Cerebellar nuclear complex (tissue), 1 donor: ENCODE results near the gene GIT1.
"Not testable (repeated sequence)": the region's sequence is repeated elsewhere in the genome, so short reads cannot be mapped to it uniquely, and the experiment has no call there.

Experiments
- DNase-seq, 2 experiments: peaks; one replicate each; lab custom pipeline; 2025; lab: John Stamatoyannopoulos, UW

Gene GIT1

DNA sequence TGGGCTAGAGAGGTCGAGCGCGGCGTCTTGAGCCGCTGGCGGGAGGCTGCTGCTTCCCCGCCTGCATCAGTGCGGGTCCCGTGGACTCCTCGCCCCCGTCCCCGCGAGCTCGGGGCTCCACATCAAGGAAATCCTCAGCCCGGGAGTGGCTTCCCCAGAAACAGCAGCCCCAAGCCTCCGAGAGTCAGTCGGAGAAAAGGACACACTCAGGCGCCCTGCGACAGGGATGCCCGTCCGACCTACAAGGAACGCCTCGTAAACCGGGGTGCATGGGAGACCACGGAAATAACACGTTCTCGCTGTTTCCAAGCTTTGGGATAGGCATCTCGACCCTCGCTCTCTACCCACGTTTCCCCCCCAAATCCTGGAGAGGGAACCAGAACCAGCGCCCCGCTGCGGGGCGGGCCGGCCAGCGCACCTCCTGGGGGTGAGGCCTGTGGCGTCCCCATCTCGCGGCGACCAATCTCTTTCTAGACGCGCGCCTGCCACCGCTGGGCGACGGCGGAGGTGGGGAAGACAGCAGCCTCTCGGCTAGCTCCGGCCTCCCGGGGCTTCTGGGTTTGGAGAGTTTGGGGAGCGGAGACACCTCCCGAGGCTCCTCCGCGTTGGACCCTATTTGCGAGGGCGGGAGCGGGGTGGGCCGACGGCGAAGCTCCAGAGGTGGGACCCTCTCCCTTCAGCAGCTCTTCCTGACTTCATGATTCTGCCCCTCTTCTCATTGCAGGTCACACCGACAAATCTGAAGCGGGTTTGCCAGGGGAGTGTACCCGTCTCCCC lies 21.7 kb downstream of the GIT1 start:
- DNase-seq, result no peak

- DNase-seq, result no peak
Measured at GRCh38 chr17:29567304-29567553, 22.2 kb downstream of the GIT1 start.

DNA sequence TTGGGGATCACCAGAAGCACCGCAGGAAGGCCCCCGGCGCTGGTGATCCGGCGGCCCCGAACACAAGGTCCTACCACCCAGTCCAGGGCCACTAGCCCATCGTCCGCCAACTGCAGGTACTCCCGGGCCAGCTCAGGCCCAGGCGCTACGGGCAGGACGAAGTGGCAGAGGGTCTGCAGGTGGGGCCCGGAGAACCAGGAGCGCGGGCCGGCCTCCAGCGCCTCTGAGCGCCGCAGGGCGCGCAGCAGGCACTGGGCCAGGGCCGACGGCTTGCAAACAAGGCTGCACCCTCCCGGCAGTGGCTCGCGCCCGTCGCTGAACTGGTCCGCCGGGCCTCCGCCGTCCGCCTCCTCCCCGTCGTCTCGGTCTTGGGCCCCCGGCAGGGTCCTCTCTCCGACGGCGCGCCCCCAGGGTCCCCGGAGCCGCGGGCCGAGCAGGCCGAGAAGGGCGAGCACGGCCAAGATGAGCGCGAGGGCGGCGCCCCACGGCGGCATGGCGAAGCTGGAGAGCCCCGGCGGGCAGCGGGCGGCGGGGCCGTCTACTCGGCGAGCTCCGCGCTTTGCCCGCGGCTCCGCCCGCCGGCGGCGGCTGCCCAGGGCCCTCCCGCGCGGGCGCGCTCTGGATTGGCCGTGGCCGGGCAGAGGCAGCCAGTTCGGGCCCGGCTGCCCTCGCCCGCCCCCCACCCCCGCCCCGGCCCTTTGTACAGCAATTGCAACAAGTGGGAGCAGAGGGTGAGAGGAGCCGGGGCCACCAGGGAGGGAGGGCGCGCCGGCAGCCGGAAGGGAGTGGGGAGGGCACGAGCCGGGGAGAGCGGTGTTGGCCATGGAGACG lies 22.8 kb downstream of the GIT1 start, which contains the start of gene ABHD15:
Gene ABHD15 (minus strand): TSS at position 565 of the 831 bp plus-strand sequence. CDS start 71 bp downstream, at position 494.
- no peak for DNase-seq

- no peak for DNase-seq
Measured at GRCh38 chr17:29565643-29566472, 23.6 kb downstream of the GIT1 start.

GRCh38 chr17:29563816-29564215 lies 25.6 kb downstream of the GIT1 start:
- no peak for DNase-seq

GRCh38 chr17:29562615-29563014 lies 26.8 kb downstream of the GIT1 start:
- no peak for DNase-seq

GRCh38 chr17:29561554-29562517 lies 27.6 kb downstream of the GIT1 start:
- DNase-seq, result no peak

DNA sequence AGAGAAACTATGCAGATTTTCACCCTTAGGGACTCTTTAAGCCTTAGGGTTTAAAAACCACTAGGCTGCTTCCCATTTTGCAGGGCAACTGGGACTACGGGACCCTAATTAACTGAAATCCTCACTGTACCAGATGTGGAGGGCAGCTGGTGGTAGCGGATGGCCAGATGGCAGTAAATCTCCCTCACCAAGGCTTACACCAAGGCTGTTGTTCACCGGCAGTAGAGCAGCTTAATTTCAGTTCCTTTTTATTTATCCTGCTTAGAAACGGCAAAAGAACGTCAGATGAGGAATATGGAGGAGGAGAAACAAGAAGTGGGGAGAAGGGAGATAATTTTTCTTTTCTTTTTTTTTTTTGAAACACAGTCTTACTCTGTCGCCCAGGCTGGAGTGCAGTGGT lies 29.1 kb downstream of the GIT1 start:
- DNase-seq, result no peak

GRCh38 chr17:29559640-29560039 lies 29.8 kb downstream of the GIT1 start:
- no peak for DNase-seq

GRCh38 chr17:29558139-29558538 lies 31.3 kb downstream of the GIT1 start:
- not testable (repeated sequence) for DNase-seq

- DNase-seq, result no peak
Measured at GRCh38 chr17:29557739-29558116, 31.7 kb downstream of the GIT1 start.

DNA sequence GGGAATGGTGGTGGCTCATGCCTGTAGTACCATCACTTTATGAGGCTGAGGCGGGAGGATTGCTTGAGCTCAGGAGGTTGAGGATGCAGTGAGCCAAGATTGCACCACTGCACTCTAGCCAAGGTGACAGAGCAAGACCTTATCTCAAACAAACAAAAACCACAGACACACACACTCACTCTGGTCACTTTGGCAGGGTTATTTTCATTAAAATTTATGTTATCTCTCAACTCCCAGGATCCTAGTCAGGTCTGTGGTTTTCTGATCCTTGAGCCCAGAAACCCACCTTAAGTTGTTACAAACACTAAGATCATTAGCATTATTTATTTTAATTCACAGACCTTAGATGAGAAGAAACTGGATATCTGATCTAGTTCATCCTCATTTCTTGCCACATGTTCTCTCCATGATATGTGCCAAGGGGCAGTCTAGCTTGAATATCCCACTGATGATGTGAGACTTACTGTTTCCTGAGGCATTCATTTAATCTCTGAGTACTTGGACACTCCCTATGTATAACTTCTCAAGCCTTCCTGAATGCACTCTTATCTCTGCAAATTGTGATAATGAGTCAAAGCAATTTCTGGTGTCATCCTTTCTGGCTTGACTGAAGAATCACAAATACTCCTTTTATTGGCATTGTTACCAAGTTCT lies 32.2 kb downstream of the GIT1 start:
- DNase-seq, result no peak

GRCh38 chr17:29555840-29556239 lies 33.6 kb downstream of the GIT1 start:
- DNase-seq, result no peak

DNA sequence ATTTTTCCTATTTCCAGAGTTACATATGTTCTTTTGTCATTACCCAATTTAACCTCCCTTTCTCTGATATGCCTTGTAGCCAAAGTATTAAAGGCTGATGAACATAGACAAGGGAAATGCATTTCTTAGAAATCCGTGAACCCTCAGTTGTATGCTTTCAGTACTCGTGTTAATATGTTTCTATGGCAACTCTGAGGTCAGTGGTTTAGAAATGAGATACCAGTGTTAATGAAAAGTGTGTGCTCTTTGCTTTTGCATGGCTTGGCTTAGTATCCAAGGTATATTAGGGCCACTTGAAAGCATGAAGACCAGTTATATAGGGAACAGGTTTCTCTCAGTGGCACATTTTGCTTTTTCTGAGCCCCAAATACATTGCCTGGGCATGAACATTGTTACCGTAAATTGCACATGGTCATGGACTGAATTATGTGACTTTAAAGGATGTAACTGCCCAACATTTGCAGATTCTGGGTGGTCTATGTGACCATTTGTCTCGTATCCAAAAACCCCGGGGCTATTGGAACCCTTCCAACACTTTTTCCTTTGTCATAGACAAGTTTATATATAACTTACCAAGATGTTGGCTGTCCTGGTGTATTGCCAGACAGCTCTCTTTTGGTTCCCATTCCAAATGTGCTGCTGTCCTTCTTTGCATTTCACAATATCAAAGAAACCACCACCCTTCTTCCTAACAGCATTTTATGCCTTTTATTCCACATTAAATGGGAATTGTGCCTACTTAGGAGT lies 40.1 kb downstream of the GIT1 start:
- DNase-seq, result no peak

GRCh38 chr17:29546830-29547229 lies 42.6 kb downstream of the GIT1 start:
- no peak for DNase-seq

GRCh38 chr17:29546085-29546484 lies 43.4 kb downstream of the GIT1 start:
- no peak for DNase-seq

- DNase-seq, result no peak
Measured at GRCh38 chr17:29544066-29544465, 45.4 kb downstream of the GIT1 start.

- DNase-seq, result no peak
Measured at GRCh38 chr17:29533976-29534375, 55.5 kb downstream of the GIT1 start.

DNA sequence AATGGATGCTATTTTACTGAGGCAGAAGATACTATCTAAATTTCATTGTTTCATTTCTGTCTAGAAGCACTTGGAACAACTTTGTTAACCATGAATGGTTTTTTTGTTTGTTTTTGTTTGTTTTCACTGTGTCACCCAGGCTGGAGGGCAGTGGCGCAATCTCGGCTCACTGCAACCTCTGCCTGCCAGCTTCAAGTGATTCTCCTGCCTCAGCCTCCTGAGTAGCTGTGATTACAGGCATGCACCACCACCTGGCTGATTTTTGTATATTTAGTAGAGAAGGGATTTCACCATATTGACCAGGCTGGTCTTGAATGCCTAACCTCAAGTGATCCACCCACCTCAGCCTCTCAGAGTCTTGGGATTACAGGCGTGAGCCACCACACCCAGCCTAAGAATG lies 63.1 kb downstream of the GIT1 start:
- no peak for DNase-seq

- DNase-seq, result no peak
Measured at GRCh38 chr17:29524692-29525091, 64.8 kb downstream of the GIT1 start.
